Neural progenitor cell (in vitro differentiated cells): ENCODE data around the gene DHRS12.

Experiments used
- EZH2 ChIP-seq: fragments of 200-600 bp; sonication (generic); IDR thresholded peaks from 2 replicates; pipeline ENCODE4 v1.6.1; 2017; ENCODE audit warnings: antibody characterized with exemption, mild to moderate bottlenecking, moderate library complexity
- TF ChIP-seq, protein P1 (sequence below): fragments of 200-600 bp; sonication (generic); IDR thresholded peaks from 2 replicates; pipeline ENCODE4 v1.5.1; 2017; ENCODE audit warnings: antibody characterized with exemption, mild to moderate bottlenecking

DNA sequence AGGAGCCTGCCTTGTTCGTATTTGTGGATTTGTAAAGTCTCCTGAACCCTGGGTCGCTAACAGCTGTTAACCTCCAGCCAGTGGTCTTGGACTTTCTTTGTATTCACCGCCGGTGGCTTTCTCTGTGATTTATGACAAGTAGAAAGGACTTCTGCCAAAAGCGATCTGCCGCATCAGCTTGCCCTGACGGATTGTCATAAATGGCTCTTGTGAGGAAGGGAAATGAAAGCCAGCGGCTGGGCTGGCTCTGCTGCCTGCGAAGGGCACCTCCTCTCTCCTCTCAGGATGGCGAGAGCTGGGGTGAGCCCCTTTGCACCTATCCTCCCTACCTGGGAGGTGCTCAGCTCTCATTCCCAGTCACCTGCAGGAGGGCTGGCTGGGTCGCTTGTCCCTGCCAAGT is 25.6 kb downstream of the DHRS12 start:
- TF ChIP-seq, protein P1, sequence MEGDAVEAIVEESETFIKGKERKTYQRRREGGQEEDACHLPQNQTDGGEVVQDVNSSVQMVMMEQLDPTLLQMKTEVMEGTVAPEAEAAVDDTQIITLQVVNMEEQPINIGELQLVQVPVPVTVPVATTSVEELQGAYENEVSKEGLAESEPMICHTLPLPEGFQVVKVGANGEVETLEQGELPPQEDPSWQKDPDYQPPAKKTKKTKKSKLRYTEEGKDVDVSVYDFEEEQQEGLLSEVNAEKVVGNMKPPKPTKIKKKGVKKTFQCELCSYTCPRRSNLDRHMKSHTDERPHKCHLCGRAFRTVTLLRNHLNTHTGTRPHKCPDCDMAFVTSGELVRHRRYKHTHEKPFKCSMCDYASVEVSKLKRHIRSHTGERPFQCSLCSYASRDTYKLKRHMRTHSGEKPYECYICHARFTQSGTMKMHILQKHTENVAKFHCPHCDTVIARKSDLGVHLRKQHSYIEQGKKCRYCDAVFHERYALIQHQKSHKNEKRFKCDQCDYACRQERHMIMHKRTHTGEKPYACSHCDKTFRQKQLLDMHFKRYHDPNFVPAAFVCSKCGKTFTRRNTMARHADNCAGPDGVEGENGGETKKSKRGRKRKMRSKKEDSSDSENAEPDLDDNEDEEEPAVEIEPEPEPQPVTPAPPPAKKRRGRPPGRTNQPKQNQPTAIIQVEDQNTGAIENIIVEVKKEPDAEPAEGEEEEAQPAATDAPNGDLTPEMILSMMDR, result no peak
- TF ChIP-seq EZH2, result no peak
